ENCODE results near the gene UBR4.

Gene UBR4

DNA sequence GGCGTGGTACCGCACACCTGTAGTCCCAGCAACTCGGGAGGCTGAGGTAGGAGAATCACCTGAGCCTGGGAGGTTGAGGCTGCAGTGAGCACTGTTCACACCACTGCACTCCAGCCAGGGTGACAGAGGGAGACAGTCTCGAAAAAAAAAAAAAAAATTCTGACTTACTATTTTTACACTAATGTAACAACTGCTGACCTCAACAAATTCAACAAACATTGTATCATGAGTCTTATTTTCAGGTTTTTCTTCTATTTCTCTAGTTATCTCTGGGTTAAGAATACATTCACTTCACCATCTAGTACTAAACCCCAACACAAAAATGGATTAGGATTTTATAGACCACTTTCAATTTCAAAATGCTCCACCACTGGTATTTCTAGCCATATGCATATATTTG is 72.9 kb downstream of the UBR4 start:
- no peak for DNase-seq

DNA sequence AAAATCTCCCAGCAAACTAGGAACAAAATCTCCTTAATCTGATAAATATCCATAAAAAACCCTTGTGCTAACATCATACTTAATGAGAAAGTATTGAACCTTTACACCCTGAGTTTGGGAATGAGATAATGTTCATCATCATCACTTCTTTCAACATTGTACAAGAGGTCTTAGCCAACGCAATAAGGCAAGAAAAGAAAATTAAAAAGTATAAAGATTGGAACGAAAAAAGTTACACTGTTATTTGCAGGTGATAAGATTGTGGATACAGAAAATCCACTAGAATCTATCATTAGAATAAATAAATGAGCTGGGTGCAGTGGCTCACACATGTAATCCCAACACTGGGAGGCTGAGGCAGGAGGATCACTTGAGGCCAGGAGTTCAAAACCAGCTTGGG is 76.7 kb downstream of the UBR4 start:
- no peak for DNase-seq

DNA sequence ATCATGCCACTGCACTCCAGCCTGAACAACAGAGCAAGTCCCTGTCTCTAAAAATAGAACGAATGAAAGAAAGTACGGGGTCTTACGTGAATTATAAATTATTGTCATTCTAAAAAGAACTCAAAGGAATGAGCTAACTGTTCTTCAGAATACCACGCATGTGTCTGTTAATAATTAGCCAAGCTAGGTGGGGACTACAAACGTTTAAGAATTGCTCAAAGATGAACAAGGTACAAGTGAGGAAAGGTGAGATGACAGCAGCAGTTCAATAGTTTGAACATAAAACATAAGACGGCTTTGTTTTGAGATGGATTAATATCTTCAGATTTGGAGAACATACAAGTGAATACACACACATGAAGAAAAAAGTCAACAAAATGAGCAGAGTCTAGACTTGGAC is 79.6 kb downstream of the UBR4 start:
- no peak for DNase-seq

- no peak for DNase-seq
Observed at GRCh38 chr1:19128968-19129514, 81.0 kb downstream of the UBR4 start.

DNA sequence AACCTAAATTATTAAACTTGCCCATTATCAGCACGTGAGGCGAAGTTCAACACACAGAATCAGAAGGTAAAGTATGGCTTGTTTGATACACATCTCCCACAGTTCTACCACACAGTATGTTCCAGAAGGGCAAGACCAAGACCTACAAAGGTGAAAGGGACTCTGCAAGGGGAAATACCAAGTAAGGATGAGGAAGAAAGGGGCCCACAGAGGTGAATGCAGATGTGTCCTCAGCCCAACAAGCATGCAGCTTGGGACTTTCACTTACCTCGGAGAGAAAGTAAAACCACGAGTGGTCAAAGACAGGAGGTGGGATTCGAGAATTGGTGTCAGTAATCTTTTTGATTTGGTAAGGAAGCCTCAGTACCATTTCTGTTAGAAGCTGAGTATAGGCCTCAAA is 85.8 kb downstream of the UBR4 start:
- no peak for DNase-seq

GRCh38 chr1:19123837-19124236 is 86.2 kb downstream of the UBR4 start:
- DNase-seq = no peak

DNA sequence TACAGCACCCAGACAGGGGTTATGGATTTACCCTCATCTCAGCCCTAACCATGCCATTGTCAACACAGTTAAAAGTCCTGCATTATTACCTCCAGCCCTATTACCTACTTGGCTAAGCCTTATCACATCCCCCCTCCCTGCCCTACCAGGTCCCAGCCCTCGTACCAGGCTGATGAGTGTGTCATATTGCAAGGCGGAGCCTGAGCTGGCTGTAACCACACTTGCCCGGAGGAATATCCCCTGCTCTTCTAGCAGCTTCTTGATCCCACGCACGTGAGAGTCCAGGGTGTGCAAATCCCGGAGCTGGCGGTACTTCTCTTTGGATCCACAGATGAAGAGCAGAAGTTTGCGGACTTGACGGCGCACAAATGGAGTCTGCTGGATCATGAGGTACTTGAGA is 87.4 kb downstream of the UBR4 start:
- no peak for DNase-seq

- no peak for DNase-seq
Observed at GRCh38 chr1:19121192-19121591, 88.9 kb downstream of the UBR4 start.

- DNase-seq = no peak
Observed at GRCh38 chr1:19120070-19120469, 90.0 kb downstream of the UBR4 start.

DNA sequence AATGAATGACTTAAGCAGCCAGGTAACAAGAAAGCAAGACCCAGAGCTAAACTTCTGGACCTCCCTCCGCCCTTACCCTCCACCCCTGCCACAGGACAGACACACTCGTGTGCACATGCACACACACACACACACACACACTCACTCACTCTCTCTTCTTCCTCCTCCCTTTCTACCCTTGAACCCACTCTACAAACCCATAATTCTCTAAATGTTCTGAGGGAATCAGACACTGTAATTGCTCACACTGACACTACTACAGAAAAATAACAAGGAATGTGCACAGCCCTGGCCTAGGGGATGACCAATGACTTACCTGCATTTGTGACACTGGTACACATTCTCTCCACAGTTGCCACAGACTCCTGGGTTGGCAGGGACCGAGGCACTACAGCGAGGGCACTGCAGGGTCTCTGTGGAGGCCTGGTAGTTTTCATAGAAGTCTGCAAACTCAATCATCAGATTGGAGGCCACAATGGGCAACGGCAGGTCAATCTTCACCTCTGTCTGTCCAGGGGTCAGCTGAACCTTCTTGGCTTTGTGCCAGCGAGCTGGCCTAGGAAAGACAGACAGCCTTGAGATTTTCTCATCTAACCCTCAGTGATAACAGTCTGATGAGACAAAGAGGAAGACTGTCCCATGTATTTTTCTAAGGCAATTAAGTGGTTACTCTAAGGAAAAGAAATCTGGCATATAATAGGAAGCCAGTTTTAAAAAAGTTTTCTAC is 94.8 kb downstream of the UBR4 start:
- DNase-seq = no peak

DNA sequence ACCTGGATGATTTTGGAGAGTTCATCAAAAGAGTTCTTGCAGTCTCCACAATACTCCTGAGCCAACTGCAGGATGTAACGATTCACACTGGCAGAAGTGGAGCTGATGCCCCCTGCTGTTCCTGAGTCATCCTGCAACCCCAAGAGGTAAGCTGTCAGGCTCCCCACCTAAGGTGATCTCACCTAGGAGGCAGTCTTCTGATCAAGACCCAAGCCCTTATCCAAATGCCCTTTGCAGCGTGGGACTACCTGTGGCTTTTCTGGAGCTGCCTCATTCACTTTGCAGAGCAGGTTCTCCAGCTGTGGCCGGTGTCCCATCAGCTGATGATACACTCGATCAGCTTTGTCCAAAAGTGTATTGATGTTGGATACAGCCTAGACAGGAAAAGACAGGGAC is 96.4 kb downstream of the UBR4 start:
- DNase-seq = no peak

DNA sequence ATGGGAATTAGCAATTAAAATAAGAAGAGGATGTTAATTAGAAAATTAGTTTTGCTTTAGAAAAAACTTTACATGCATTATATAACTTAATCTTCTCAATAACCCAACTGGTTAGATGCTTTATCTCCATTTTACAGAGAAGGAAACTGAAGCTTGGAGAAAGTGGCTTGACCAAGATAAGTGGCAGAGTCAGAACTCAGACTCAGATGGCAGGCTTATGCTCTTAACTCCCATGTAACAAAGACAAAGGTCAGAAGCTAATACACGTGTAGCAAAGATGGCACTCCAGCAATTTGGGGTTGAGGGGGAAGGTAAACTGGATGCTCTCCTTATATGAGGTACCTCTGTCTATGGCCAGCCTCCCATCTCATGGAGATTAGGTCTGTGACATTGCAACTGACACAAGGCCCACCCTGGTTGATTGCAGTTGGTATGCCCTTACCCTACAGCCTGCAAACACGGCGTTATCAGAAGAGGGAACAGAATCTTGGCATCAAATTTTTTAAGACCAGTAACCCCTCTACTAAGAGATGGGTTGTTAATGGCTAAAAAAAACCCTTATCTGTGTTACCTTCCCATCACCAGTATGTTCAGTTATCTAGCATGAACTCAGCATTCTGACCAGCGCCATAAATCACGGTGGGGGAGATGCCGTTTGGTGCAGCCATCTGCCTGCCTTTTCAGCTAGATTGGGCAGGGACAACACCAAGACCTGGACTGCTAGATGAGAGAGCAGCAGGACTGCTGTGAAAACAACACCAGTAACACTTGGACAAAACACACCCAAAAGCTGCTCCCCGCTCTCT is 97.0 kb downstream of the UBR4 start:
- DNase-seq = no peak

GRCh38 chr1:19110257-19110927 is 99.7 kb downstream of the UBR4 start:
- DNase-seq = no peak

DNA sequence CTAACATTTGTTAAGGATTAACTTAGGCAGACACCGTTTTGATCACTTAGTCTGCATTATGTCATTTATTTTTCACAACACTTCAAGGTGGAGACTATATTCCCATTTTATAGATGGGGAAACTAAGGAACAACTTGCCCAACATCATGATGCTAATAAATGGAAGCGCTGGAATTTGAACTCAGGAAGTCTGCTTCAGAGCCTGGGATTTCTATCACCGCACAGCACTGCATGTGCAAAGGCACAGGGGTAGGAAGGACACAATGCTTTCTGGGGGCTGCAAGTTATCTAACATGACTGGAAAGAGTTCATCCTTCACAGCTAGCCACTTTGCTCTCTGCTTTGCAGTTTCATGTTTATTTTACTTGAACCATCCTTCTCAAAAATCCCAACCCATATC is 100.5 kb downstream of the UBR4 start:
- no peak for DNase-seq

DNA sequence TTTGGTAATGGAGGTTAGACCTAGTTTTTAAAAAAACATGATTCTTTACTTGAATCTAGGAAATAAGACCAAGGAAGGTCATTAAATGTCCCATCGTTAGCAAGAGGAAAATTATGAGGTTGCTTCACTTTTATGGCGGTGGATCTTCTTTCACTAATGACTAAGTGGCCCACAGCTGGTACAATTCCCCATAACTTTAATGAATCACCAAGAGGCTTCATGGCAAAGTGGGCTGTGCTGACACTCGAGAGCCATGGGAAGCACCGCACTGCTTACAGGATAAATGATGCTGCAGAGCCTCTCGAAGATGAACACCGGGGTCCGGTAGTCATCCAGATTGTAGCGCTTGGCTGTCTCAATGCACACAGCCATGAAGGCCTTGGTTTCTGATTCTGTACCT is 108.8 kb downstream of the UBR4 start:
- DNase-seq = no peak

DNA sequence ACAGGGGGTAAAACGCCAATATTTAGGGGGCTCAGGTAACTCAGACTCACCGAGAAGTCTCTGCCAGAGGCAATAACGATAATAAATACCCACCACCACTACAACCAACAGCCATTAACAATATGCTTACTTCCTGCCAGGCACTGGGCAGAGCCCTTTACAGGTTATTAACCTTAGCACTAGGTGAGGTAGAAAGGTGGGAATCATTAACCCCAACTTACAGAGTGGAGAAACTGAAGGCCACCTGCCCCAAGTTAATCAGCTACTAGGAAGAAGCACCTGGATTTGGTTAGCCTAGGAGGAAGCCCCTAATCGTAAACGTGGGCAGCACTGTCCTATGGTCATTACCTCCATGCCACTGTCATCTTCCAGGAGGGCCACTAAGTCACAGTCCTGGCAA is 110.0 kb downstream of the UBR4 start:
- no peak for DNase-seq

DNA sequence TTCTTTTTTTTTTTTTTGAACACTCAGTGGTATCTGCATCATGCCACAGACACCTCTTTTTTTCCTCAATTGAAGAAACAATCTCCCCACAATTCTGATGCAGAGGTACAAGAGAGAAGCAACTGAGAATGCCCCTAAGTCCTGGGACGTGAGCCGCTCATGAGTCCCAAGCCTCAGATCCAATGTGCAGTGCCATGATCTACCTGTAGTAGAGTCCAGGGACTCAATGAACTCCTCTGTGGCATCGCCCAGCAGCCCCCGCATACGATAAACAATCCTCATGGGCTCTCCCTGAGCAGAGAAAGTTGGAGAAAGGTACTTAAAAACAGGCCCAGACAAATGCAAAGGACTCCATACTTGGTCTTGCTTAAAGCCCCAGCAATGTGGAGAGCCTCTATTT is 113.1 kb downstream of the UBR4 start:
- DNase-seq = no peak

DNA sequence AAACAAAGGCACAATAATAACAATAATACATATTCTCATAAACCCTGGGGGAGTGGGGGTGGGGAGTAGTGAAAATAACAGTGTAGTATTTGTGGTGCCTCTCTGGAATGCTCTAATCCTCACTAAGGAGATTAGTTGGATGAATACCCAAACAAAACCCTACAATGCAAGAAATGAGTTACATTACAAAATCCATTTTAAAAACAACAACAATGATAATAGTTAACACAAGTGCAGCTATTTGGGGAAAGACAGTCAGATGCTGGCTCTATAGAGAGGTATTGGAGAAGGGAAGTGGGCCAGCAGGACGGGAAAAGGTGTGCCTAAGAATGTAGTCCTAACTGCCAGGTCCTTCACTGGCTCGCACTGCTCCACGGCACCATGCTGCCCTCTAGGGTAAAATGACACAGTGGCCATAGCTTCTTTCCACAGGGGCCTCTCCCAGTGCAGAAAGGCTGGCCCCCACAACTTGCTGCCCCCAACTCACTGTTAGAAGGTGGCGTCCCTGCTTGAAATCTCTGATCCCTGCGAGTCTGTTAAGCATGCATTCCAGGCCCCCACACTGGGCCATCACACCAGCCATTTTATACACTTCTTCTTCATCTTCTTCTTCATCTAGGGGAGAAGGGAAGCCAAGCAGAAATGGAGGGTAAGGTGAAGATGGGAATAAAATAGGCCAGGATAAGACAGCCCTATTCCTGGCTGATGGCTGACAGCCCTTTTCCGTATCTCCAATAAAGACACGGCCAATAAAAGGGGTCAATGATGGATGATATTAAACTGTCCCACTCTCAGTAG is 113.8 kb downstream of the UBR4 start:
- no peak for DNase-seq

DNA sequence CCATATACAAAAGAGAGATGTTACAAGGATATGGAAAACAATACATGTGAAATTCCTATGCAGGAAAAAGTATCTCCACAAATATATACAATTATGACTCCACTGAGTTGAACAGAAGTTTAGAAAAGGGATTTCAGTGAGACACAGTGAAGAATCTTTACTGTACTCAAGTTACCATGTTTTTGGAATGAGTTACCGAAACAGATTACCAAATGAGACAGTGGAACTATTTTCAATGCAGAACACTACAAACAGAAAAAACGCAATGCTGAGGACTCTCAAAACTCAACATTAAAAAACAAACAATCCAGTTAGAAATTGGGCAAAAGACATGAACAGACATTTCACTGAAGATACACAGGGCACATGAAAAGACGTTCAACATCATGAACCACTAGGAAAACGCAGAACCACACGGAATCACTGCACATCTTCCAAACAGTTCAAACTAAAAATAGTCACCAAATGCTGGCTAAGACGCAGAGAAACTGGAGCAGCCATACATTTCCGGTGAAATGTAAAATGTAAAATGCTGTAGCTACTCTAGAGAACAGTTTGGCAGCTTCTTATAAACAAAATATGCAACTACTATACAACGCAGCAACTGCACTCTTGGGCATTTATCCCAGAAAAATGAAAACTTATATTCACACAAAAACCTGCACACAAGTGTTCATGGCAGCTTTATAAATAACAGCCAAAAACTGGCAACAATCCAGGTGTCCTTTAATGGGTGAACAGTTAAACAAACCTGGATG is 118.7 kb downstream of the UBR4 start:
- DNase-seq = no peak

DNA sequence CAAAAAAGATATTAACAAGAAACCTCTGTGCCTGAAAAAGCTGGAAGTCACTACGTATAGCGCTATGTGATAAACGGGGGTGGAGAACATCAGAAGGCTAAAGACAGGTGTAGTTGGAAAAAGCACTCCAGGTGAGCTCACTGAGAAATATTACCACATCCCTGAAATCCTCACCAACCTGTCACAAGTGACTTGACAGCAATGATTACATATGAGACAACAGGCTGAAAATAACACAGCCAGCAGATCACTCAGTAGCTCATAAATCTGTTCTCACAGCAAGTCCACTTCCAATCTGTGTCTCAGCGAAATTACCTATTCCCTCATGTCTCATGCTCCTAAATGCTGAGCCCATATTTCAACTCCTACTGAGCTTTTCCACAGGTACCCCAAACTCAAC is 120.5 kb downstream of the UBR4 start:
- no peak for DNase-seq

GRCh38 chr1:19088717-19089442 is 121.2 kb downstream of the UBR4 start:
- DNase-seq = no peak
